ENCODE measurements around the gene SLC30A7. TPM values are rescaled to one million over a fixed set of nuclear protein-coding genes. Genes with fewer than 3 reads are reported as not detected.

Gene SLC30A7
- total and polyA plus RNA-seq, 7 donors: 1.0 to 5.7 (median 4.8) TPM

- intact Hi-C loops (cut with DNase I): no loop called here
- 85 to 93% (median 88%) methylated on average over 2 of the region's 2 CpGs for whole genome bisulfite sequencing, 3 donors
These were observed 58.3 kb downstream of the SLC30A7 start for GRCh38 chr1:100953960-100954730.

GRCh38 chr1:100955322-100955721 lies 59.4 kb downstream of the SLC30A7 start:
- intact Hi-C loops (cut with DNase I): no loop called here
- H3K4me3 ChIP-seq: no peak overlapping the region
- TF ChIP-seq, protein P1, sequence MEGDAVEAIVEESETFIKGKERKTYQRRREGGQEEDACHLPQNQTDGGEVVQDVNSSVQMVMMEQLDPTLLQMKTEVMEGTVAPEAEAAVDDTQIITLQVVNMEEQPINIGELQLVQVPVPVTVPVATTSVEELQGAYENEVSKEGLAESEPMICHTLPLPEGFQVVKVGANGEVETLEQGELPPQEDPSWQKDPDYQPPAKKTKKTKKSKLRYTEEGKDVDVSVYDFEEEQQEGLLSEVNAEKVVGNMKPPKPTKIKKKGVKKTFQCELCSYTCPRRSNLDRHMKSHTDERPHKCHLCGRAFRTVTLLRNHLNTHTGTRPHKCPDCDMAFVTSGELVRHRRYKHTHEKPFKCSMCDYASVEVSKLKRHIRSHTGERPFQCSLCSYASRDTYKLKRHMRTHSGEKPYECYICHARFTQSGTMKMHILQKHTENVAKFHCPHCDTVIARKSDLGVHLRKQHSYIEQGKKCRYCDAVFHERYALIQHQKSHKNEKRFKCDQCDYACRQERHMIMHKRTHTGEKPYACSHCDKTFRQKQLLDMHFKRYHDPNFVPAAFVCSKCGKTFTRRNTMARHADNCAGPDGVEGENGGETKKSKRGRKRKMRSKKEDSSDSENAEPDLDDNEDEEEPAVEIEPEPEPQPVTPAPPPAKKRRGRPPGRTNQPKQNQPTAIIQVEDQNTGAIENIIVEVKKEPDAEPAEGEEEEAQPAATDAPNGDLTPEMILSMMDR (IDR thresholded peaks at IDR 0.05): no peak
- ATAC-seq (no peak), DNase-seq (no peak)
- H3K4me1 ChIP-seq: peaks cover 6% of the 10 kb centered on the region
- no peaks in the 10 kb centered on the region for H3K27me3 ChIP-seq (ENCODE audit: insufficient read depth in 3 of 3, low read length in 2 of 3)
- H3K27ac ChIP-seq: no peak overlapping the region
- 20 to 48% (median 22%) methylated on average over 1 of the region's 1 CpG for WGBS, 3 donors
- no peaks in the 10 kb centered on the region for H3K9me3 ChIP-seq
- H3K36me3 ChIP-seq (ENCODE audit: insufficient read depth in 1 of 2, low read depth in 1 of 2): no peaks in the 10 kb centered on the region

More at GRCh38 chr1:100953960-100954730, 58.3 kb downstream of the SLC30A7 start:
- H3K9me3 ChIP-seq: no peaks in the 10 kb centered on the region
- H3K4me3 ChIP-seq: no peak overlapping the region
- H3K27me3 ChIP-seq (ENCODE audit: insufficient read depth in 3 of 3, low read length in 2 of 3): no peaks in the 10 kb centered on the region
- DNase-seq (no peak), ATAC-seq (no peak)
- TF ChIP-seq, protein P1 (IDR thresholded peaks at IDR 0.05): no peak
- H3K27ac ChIP-seq: no peak overlapping the region
- peaks cover 6% of the 10 kb centered on the region for H3K4me1 ChIP-seq
- no peaks in the 10 kb centered on the region for H3K36me3 ChIP-seq (ENCODE audit: insufficient read depth in 1 of 2, low read depth in 1 of 2)

GRCh38 chr1:100959502-100960060 lies 63.7 kb downstream of the SLC30A7 start:
- WGBS, 3 donors: 73 to 87% (median 79%) methylated on average over 5 of the region's 5 CpGs
- Histone ChIP-seq H3K4me1 (no peaks in the 10 kb centered on the region), H3K36me3 (ENCODE audit: insufficient read depth in 1 of 2, low read depth in 1 of 2) (peaks cover 0 to under 1% of the 10 kb centered on the region in 2 donors), H3K27ac (no peak overlapping the region), H3K4me3 (no peak overlapping the region), H3K27me3 (ENCODE audit: insufficient read depth in 3 of 3, low read length in 2 of 3) (no peaks in the 10 kb centered on the region), H3K9me3 (no peaks in the 10 kb centered on the region)
- intact Hi-C loops (cut with DNase I): no loop called here
- ATAC-seq (no peak), DNase-seq (no peak)
- TF ChIP-seq, protein P1 (IDR thresholded peaks at IDR 0.05): no peak

DNA sequence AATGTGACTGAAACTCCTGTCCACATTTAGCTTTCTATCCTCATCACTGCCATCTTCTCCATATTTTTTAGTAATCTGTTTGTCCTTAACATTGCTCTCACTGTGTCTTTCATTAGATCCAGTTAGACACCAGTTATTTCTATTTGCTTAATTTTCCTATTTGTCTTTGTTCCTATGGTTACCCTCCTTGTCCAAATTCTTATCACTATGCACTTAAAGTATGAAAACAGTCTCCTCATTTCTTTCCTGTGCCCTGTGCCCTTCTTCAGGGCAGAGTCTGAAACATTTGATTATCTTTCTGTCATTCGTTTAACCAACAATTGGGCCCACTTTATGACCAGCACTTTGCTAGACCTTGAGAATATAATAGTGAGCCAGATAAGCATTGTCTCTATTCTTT lies 64.2 kb downstream of the SLC30A7 start:
- TF ChIP-seq, protein P1 (IDR thresholded peaks at IDR 0.05): no peak
- H3K4me3 ChIP-seq: no peak overlapping the region
- no peaks in the 10 kb centered on the region for H3K9me3 ChIP-seq
- H3K36me3 ChIP-seq (ENCODE audit: insufficient read depth in 1 of 2, low read depth in 1 of 2): peaks cover 2 to 4% of the 10 kb centered on the region in 2 donors
- ATAC-seq (no peak), DNase-seq (no peak)
- WGBS, 3 donors: 83 to 85% (median 84%) methylated on average over 1 of the region's 1 CpG
- intact Hi-C loops (cut with DNase I): no loop called here
- no peaks in the 10 kb centered on the region for H3K4me1 ChIP-seq
- H3K27me3 ChIP-seq (ENCODE audit: insufficient read depth in 3 of 3, low read length in 2 of 3): no peaks in the 10 kb centered on the region
- H3K27ac ChIP-seq: no peak overlapping the region
